Astrocyte of the cerebellum (primary cell): ENCODE measurements around the gene TMEM31.
"Not testable (repeated sequence)": the region's sequence is repeated elsewhere in the genome, so short reads cannot be mapped to it uniquely, and the experiment has no call there.

ENCODE experiments used
- DNase-seq: peaks from one replicate; pipeline ENCODE4 v3.0.0-alpha.2; 2011; ENCODE audit warnings: low read depth
- H3K4me3 ChIP-seq: 2 replicates; pipeline ENCODE4 v1.5.1; 2011; ENCODE audit warnings: mild to moderate bottlenecking, low read depth, low read length, moderate library complexity
- CTCF ChIP-seq: IDR thresholded peaks from 2 replicates; pipeline ENCODE4 v1.5.1; 2012; ENCODE audit warnings: low read length, low read depth, moderate library complexity, mild to moderate bottlenecking; ENCODE audit errors: missing control alignments
- in situ Hi-C: cut with HindIII; loops from 2 replicates; pipeline ENCODE4 v1.10.0; 2017; ENCODE audit warnings: low sequenced_read_pairs

TMEM31 gene

GRCh38 chrX:103754401-103754800 lies 43.7 kb downstream of the TMEM31 start:
- H3K4me3 ChIP-seq, result no peak overlapping the region
- no peak for TF ChIP-seq CTCF
- no peak for DNase-seq
- in situ Hi-C loops, result no loop called here

DNA sequence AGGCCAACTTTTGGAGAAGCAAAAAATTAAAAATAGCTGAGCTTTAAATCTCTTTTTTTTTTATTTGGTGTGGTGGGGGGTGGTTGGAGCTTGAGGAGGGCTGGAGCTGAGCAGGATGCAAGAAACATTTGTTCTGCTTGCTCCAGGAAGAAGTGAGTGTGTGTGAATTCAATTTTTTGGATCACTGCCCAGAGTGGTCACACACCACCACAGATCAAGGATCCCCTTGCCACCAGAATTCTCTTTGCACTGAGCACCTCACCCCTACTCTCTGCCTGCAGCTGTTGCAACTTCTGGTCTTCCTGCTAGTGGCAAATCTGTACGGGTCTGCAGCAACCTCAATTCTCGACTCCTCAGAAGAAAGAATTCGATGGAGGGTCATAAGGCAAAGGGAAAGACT lies 46.0 kb downstream of the TMEM31 start:
- DNase-seq, result no peak
- H3K4me3 ChIP-seq, result no peak overlapping the region
- in situ Hi-C loops, result no loop called here
- no peak for TF ChIP-seq CTCF

- H3K4me3 ChIP-seq, result no peak overlapping the region
- in situ Hi-C loops, result no loop called here
- DNase-seq, result no peak
- TF ChIP-seq CTCF, result no peak
These were observed 47.8 kb downstream of the TMEM31 start for GRCh38 chrX:103758555-103758954.

- DNase-seq, in situ Hi-C loops, H3K4me3 ChIP-seq: not testable (repeated sequence)
These were observed 52.8 kb downstream of the TMEM31 start for GRCh38 chrX:103763541-103763940.
